Measurements from ENCODE around the gene LIMS2. TPM values are rescaled to one million over a fixed set of nuclear protein-coding genes. Genes with fewer than 3 reads are reported as not detected.

LIMS2 gene
- total and polyA plus RNA-seq, 2 experiments from 2014 or later = 1.6 to 3.5 TPM

DNA sequence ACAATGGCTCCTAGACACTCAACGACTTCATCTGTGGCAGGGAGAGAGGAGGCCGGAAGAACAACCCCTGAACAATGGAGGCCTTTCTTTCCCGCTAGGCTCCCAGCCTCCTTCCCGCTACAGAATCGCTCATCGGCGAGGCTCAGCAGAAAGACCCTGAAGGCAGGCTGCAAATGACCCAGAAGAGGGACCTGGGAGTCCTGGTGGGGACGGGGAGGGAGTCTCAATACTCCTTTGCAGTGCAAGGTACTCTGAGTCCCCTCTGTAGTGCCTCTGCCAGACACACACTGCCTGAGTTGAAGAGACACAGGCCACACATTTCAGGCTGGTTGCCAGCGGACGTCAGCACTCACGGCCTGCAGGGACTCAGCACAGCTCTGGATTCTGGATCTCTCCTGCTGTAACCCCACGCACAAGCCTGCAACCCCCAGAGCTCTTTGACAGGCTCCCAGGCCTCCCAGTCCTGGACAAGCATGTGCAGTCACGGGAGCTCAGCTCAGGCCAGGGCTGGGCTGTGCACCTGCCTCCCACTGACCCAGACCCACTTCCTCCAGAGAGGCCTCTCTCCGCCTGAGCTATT lies 23.3 kb downstream of the LIMS2 start:
- no peaks in the 10 kb centered on the region for H3K4me1 ChIP-seq (ENCODE audit: insufficient read depth)
- Mint-ChIP-seq H3K27ac (no peak overlapping the region; the same call in 1 of the 2 replicates), H3K36me3 (ENCODE audit: low read depth) (no peaks in the 10 kb centered on the region; the same call in 2 of the 3 replicates), H3K4me3 (no peak overlapping the region), H3K9me3 (no peaks in the 10 kb centered on the region), H3K4me1 (peaks cover 14% of the 10 kb centered on the region), H3K27me3 (ENCODE audit: insufficient read depth, low read depth, poor library complexity) (peaks cover 21% of the 10 kb centered on the region)
- no peaks in the 10 kb centered on the region for H3K9me2 ChIP-seq (ENCODE audit: insufficient read depth)
- no peaks in the 10 kb centered on the region for H3K79me2 ChIP-seq (replicated peaks; ENCODE audit: insufficient read depth)
- TF ChIP-seq, protein P1, sequence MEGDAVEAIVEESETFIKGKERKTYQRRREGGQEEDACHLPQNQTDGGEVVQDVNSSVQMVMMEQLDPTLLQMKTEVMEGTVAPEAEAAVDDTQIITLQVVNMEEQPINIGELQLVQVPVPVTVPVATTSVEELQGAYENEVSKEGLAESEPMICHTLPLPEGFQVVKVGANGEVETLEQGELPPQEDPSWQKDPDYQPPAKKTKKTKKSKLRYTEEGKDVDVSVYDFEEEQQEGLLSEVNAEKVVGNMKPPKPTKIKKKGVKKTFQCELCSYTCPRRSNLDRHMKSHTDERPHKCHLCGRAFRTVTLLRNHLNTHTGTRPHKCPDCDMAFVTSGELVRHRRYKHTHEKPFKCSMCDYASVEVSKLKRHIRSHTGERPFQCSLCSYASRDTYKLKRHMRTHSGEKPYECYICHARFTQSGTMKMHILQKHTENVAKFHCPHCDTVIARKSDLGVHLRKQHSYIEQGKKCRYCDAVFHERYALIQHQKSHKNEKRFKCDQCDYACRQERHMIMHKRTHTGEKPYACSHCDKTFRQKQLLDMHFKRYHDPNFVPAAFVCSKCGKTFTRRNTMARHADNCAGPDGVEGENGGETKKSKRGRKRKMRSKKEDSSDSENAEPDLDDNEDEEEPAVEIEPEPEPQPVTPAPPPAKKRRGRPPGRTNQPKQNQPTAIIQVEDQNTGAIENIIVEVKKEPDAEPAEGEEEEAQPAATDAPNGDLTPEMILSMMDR (conservative IDR thresholded peaks at IDR 0.05; ENCODE audit: low read depth in 2 of 2) = no peak
- H3K27ac ChIP-seq (ENCODE audit: low read depth) = no peak overlapping the region
- no peak overlapping the region for H3K4me2 ChIP-seq
- H2AFZ ChIP-seq = no peak overlapping the region
- no peak for DNase-seq (ENCODE audit: low spot score)
- H3K4me3 ChIP-seq = no peak overlapping the region
- no peaks in the 10 kb centered on the region for H3K36me3 ChIP-seq (ENCODE audit: insufficient read depth)
- H4K20me1 ChIP-seq (replicated peaks; ENCODE audit: insufficient read depth) = no peaks in the 10 kb centered on the region; the same call in 1 of the 2 replicates
- H3K27me3 ChIP-seq (ENCODE audit: insufficient read depth) = no peaks in the 10 kb centered on the region
- no peaks in the 10 kb centered on the region for H3F3A ChIP-seq (replicated peaks; ENCODE audit: low read depth)
- no peak for ATAC-seq

DNA sequence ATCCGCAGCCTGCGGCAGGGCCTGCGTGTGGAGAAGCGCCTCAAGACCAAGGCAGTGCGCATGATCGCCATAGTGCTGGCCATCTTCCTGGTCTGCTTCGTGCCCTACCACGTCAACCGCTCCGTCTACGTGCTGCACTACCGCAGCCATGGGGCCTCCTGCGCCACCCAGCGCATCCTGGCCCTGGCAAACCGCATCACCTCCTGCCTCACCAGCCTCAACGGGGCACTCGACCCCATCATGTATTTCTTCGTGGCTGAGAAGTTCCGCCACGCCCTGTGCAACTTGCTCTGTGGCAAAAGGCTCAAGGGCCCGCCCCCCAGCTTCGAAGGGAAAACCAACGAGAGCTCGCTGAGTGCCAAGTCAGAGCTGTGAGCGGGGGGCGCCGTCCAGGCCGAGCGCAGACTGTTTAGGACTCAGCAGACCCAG lies 23.9 kb downstream of the LIMS2 start:
- peaks cover 21% of the 10 kb centered on the region for H3K27me3 Mint-ChIP-seq (ENCODE audit: insufficient read depth, low read depth, poor library complexity)
- Histone ChIP-seq H3K27ac (ENCODE audit: low read depth) (no peak overlapping the region), H3K4me1 (ENCODE audit: insufficient read depth) (no peaks in the 10 kb centered on the region), H3K27me3 (ENCODE audit: insufficient read depth) (no peaks in the 10 kb centered on the region), H3K79me2 (replicated peaks; ENCODE audit: insufficient read depth) (no peaks in the 10 kb centered on the region), H3K4me3 (no peak overlapping the region), H3F3A (replicated peaks; ENCODE audit: low read depth) (no peaks in the 10 kb centered on the region), H3K9me2 (ENCODE audit: insufficient read depth) (no peaks in the 10 kb centered on the region), H3K36me3 (ENCODE audit: insufficient read depth) (no peaks in the 10 kb centered on the region), H2AFZ (no peak overlapping the region), H3K4me2 (no peak overlapping the region), H4K20me1 (replicated peaks; ENCODE audit: insufficient read depth) (no peaks in the 10 kb centered on the region; the same call in 1 of the 2 replicates)
- peaks cover 14% of the 10 kb centered on the region for H3K4me1 Mint-ChIP-seq
- H3K4me3 Mint-ChIP-seq = no peak overlapping the region
- H3K9me3 Mint-ChIP-seq = no peaks in the 10 kb centered on the region
- ATAC-seq (no peak), DNase-seq (ENCODE audit: low spot score) (no peak)
- H3K36me3 Mint-ChIP-seq (ENCODE audit: low read depth) = no peaks in the 10 kb centered on the region; the same call in 2 of the 3 replicates
- no peak for TF ChIP-seq EZH2 (IDR thresholded peaks at IDR 0.05; ENCODE audit: low read depth, unreplicated experiment)
- no peak for TF ChIP-seq CREB1 (CRISPR knock-in tag; IDR thresholded peaks at IDR 0.05; ENCODE audit: low read depth)
- no peak for TF ChIP-seq EZH2phosphoT487 (IDR thresholded peaks at IDR 0.05; ENCODE audit: unreplicated experiment)
- no peak for TF ChIP-seq NANOG (IDR thresholded peaks at IDR 0.05; ENCODE audit: borderline replicate concordance)
- TF ChIP-seq, protein P1 (conservative IDR thresholded peaks at IDR 0.05; ENCODE audit: low read depth in 2 of 2) = no peak
- TF ChIP-seq, protein P2, sequence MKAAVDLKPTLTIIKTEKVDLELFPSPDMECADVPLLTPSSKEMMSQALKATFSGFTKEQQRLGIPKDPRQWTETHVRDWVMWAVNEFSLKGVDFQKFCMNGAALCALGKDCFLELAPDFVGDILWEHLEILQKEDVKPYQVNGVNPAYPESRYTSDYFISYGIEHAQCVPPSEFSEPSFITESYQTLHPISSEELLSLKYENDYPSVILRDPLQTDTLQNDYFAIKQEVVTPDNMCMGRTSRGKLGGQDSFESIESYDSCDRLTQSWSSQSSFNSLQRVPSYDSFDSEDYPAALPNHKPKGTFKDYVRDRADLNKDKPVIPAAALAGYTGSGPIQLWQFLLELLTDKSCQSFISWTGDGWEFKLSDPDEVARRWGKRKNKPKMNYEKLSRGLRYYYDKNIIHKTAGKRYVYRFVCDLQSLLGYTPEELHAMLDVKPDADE (IDR thresholded peaks at IDR 0.05) = no peak
- TF ChIP-seq ZNF114 (CRISPR knock-in tag; IDR thresholded peaks at IDR 0.05) = no peak
- no peak for TF ChIP-seq STAT1 (IDR thresholded peaks at IDR 0.05; ENCODE audit: unreplicated experiment)
- TF ChIP-seq ZNF331 (CRISPR knock-in tag; IDR thresholded peaks at IDR 0.05; ENCODE audit: low read depth) = no peak
- TF ChIP-seq, protein P3, sequence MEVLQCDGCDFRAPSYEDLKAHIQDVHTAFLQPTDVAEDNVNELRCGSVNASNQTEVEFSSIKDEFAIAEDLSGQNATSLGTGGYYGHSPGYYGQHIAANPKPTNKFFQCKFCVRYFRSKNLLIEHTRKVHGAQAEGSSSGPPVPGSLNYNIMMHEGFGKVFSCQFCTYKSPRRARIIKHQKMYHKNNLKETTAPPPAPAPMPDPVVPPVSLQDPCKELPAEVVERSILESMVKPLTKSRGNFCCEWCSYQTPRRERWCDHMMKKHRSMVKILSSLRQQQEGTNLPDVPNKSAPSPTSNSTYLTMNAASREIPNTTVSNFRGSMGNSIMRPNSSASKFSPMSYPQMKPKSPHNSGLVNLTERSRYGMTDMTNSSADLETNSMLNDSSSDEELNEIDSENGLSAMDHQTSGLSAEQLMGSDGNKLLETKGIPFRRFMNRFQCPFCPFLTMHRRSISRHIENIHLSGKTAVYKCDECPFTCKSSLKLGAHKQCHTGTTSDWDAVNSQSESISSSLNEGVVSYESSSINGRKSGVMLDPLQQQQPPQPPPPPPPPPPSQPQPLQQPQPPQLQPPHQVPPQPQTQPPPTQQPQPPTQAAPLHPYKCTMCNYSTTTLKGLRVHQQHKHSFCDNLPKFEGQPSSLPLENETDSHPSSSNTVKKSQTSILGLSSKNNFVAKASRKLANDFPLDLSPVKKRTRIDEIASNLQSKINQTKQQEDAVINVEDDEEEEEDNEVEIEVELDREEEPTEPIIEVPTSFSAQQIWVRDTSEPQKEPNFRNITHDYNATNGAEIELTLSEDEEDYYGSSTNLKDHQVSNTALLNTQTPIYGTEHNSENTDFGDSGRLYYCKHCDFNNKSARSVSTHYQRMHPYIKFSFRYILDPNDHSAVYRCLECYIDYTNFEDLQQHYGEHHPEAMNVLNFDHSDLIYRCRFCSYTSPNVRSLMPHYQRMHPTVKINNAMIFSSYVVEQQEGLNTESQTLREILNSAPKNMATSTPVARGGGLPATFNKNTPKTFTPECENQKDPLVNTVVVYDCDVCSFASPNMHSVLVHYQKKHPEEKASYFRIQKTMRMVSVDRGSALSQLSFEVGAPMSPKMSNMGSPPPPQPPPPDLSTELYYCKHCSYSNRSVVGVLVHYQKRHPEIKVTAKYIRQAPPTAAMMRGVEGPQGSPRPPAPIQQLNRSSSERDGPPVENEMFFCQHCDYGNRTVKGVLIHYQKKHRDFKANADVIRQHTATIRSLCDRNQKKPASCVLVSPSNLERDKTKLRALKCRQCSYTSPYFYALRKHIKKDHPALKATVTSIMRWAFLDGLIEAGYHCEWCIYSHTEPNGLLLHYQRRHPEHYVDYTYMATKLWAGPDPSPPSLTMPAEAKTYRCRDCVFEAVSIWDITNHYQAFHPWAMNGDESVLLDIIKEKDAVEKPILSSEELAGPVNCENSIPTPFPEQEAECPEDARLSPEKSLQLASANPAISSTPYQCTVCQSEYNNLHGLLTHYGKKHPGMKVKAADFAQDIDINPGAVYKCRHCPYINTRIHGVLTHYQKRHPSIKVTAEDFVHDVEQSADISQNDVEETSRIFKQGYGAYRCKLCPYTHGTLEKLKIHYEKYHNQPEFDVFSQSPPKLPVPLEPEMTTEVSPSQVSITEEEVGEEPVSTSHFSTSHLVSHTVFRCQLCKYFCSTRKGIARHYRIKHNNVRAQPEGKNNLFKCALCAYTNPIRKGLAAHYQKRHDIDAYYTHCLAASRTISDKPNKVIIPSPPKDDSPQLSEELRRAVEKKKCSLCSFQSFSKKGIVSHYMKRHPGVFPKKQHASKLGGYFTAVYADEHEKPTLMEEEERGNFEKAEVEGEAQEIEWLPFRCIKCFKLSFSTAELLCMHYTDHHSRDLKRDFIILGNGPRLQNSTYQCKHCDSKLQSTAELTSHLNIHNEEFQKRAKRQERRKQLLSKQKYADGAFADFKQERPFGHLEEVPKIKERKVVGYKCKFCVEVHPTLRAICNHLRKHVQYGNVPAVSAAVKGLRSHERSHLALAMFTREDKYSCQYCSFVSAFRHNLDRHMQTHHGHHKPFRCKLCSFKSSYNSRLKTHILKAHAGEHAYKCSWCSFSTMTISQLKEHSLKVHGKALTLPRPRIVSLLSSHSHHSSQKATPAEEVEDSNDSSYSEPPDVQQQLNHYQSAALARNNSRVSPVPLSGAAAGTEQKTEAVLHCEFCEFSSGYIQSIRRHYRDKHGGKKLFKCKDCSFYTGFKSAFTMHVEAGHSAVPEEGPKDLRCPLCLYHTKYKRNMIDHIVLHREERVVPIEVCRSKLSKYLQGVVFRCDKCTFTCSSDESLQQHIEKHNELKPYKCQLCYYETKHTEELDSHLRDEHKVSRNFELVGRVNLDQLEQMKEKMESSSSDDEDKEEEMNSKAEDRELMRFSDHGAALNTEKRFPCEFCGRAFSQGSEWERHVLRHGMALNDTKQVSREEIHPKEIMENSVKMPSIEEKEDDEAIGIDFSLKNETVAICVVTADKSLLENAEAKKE (CRISPR knock-in tag; IDR thresholded peaks at IDR 0.05) = no peak
- H3K27ac Mint-ChIP-seq = no peak overlapping the region; the same call in 1 of the 2 replicates
